Measurements from ENCODE around the gene MERTK.
A peak's percentile ranks its signal among the peaks of the same experiment; 100 is the strongest.

MERTK gene

GRCh38 chr2:112018846-112019245, 120.4 kb downstream of the MERTK start:
- H3K4me3 ChIP-seq (ENCODE audit: low read depth, low read length): no peak overlapping the region
- TF ChIP-seq, protein P1, sequence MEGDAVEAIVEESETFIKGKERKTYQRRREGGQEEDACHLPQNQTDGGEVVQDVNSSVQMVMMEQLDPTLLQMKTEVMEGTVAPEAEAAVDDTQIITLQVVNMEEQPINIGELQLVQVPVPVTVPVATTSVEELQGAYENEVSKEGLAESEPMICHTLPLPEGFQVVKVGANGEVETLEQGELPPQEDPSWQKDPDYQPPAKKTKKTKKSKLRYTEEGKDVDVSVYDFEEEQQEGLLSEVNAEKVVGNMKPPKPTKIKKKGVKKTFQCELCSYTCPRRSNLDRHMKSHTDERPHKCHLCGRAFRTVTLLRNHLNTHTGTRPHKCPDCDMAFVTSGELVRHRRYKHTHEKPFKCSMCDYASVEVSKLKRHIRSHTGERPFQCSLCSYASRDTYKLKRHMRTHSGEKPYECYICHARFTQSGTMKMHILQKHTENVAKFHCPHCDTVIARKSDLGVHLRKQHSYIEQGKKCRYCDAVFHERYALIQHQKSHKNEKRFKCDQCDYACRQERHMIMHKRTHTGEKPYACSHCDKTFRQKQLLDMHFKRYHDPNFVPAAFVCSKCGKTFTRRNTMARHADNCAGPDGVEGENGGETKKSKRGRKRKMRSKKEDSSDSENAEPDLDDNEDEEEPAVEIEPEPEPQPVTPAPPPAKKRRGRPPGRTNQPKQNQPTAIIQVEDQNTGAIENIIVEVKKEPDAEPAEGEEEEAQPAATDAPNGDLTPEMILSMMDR (IDR thresholded peaks at IDR 0.05; ENCODE audit: borderline replicate concordance, insufficient read depth, low read depth, low read length): no peak

GRCh38 chr2:112019569-112019982, 121.2 kb downstream of the MERTK start:
- H3K4me3 ChIP-seq (ENCODE audit: low read depth, low read length): no peak overlapping the region
- TF ChIP-seq, protein P1 (IDR thresholded peaks at IDR 0.05; ENCODE audit: borderline replicate concordance, insufficient read depth, low read depth, low read length): no peak

DNA sequence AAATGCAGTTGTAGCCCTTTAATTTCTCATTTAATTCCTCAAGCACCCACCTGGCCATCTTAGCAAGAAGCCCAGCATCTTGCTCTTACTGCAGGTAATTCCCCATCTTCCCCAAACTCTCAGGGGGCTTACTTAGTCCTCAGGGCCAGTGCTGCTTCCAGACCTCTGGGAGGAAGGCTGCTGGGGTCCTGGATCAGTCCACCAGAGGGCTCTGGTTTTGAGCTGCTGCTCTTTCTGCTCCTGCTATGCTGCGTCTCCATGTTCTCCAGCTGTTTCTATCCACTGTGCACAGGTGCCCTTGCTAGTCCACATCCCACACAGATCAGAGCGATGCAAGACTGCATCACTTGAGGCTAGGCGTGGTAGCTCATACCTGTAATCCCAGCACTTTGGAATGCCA, 122.2 kb downstream of the MERTK start:
- TF ChIP-seq, protein P1 (IDR thresholded peaks at IDR 0.05; ENCODE audit: borderline replicate concordance, insufficient read depth, low read depth, low read length): peak; percentile 12; the same call in 1 of the 2 replicates
- H3K4me3 ChIP-seq (ENCODE audit: low read depth, low read length): no peak overlapping the region

DNA sequence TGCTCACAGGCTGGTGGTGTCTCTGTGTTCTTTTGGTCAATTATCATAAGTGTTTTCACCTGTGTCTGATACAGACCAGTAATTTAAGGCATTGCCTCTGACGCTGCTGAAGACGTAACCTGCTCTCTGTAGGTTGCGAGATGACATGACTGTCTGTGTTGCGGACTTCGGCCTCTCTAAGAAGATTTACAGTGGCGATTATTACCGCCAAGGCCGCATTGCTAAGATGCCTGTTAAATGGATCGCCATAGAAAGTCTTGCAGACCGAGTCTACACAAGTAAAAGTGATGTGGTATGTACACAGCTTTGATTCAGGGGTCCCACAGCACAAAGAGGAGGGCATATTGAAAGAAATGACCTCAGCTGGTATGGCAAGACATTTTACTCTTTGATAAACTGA, 122.9 kb downstream of the MERTK start:
- TF ChIP-seq, protein P1 (IDR thresholded peaks at IDR 0.05; ENCODE audit: borderline replicate concordance, insufficient read depth, low read depth, low read length): no peak
- H3K4me3 ChIP-seq (ENCODE audit: low read depth, low read length): no peak overlapping the region

- TF ChIP-seq, protein P1 (IDR thresholded peaks at IDR 0.05; ENCODE audit: borderline replicate concordance, insufficient read depth, low read depth, low read length): no peak
These were observed 123.4 kb downstream of the MERTK start for GRCh38 chr2:112021781-112022231.

GRCh38 chr2:112023707-112024106, 125.3 kb downstream of the MERTK start:
- H3K4me3 ChIP-seq (ENCODE audit: low read depth, low read length): no peak overlapping the region
- TF ChIP-seq, protein P1 (IDR thresholded peaks at IDR 0.05; ENCODE audit: borderline replicate concordance, insufficient read depth, low read depth, low read length): no peak

More at GRCh38 chr2:112021781-112022231, 123.4 kb downstream of the MERTK start:
- H3K4me3 ChIP-seq (ENCODE audit: low read depth, low read length): no peak overlapping the region

GRCh38 chr2:112024231-112024630, 125.8 kb downstream of the MERTK start:
- no peak overlapping the region for H3K4me3 ChIP-seq (ENCODE audit: low read depth, low read length)
- TF ChIP-seq, protein P1 (IDR thresholded peaks at IDR 0.05; ENCODE audit: borderline replicate concordance, insufficient read depth, low read depth, low read length): no peak

All from GM12875 (cell line).